ENCODE results near the gene METTL23.
A peak's percentile ranks its signal among the peaks of the same experiment; 100 is the strongest.
"Not testable (repeated sequence)": the region's sequence is repeated elsewhere in the genome, so short reads cannot be mapped to it uniquely, and the experiment has no call there.

Gene METTL23

GRCh38 chr17:76695059-76695831, 31.4 kb upstream of the METTL23 start:
- no peak for DNase-seq

GRCh38 chr17:76696763-76697701, 29.6 kb upstream of the METTL23 start:
- DNase-seq: no peak

DNA sequence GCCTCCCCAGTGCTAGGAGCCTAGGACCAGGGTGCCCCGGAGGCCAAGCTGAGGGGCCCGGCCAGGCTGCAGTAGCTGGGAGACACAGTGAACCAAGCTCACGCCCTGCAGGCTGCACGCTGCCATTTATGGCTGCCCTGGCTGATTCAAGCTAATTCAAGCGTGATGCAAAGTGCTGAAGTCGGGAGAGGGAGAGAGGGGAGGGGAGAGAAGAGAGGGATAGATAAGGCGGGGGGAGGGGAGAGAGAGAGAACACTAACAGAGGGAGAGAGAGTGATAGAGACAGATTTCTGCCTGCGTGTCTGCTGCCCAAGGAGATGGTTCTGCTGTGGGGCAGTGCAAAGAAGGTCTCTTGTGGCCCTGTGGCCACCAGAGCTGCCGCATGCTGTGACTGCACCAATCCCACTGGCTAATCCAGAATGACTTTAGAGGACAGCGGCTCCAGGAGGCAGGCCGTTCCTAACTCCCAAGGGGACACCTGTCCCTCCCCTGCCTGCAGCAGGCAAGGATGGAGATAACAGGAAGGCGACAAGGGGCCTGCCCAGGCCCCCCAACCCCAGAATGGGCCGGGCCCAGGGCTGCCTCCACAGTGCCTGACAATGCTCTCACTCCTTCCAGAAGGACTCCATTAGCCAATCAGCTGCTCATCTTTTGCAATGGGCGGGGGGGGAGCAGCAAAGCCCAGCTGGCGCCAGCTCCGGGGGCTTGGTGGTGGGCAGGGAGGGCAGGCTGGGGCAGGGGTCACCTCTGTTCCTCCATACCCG, 28.8 kb upstream of the METTL23 start:
- peak; percentile 60 for DNase-seq

- DNase-seq: not testable (repeated sequence)
Observed at GRCh38 chr17:76698466-76698977, 28.1 kb upstream of the METTL23 start.

DNA sequence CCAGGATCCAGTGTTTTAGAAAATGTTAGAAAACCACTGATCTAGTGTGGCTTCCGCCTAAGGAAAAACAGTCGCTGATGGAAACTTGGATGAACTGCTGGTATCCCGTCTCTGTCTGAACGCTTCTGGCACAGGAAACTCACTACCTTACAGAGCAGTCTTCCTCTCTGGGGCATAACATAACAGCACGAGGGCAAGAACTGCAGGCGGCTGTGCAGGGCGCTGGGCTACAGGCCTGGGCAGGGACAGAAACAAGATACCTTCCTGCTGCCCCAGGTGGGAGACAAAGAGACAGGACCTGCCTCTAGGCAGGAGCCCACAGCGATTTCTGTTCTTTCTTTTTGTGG, 26.4 kb upstream of the METTL23 start:
- no peak for DNase-seq

DNA sequence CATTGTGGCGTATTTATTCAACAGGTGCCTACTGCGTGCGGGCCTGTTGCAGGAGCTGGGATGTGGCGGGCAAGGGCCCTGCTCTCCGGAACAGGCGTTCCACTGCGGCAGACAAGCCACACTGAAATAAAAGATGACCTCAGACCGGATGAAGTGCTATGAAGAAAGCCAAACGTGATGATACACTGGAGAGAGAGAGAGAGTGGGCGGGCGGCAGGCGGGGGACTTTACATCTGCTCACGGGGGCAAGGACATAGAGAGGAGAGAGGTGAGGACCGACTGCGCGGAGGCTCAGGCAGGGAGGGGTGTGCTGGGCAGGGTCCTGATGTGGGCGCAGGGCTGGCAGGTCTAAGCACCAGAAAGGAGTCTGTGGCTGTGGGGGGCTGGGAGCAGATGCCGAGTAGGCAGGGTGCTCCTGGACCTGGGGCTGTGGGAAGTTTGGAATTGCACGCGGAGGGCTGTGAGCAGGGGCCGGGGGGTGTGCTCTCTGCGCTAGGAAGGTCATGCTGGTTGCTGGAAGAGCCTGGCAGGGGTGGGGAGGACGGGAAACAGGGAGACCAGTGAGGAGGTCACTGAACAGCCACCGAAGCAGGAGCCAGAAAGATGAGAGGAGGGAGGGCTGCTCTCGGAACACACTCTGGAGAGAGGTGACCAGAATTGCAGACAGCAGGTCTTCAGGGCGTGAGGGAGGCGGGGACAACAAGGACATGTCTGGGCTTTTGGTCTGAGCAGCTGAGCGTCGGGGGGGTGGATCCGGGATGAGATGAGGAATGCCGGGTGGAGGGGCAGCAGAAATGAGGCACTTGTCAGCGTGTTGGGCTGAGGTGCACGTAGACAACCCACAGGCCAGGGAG, 25.8 kb upstream of the METTL23 start:
- DNase-seq: peak; percentile 39

DNA sequence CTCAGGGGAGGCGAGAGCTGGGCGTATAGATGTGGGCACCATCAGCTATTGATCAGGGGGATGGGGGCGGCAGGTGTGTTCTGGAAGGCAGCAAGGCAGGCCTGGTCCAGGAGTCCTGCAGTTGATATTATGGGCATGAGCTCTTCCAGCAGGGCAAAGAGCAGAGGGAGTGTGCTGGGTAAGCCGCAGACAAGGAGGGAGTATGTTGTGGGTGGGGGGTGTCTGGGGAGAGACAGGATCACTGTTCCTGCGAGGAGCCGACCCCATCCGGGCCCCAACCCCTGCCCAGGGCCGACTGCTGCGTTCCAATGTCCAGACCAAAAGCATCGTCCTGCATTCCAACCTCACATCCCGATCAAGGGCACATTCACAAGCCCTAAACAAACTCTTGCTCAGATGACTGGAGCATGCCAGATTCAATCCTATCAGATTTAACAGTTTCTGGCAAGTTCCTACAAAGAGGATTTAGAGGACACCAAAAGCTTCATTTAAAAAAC, 25.1 kb upstream of the METTL23 start:
- DNase-seq: no peak

- no peak for DNase-seq
Observed at GRCh38 chr17:76702076-76702475, 24.6 kb upstream of the METTL23 start.

DNA sequence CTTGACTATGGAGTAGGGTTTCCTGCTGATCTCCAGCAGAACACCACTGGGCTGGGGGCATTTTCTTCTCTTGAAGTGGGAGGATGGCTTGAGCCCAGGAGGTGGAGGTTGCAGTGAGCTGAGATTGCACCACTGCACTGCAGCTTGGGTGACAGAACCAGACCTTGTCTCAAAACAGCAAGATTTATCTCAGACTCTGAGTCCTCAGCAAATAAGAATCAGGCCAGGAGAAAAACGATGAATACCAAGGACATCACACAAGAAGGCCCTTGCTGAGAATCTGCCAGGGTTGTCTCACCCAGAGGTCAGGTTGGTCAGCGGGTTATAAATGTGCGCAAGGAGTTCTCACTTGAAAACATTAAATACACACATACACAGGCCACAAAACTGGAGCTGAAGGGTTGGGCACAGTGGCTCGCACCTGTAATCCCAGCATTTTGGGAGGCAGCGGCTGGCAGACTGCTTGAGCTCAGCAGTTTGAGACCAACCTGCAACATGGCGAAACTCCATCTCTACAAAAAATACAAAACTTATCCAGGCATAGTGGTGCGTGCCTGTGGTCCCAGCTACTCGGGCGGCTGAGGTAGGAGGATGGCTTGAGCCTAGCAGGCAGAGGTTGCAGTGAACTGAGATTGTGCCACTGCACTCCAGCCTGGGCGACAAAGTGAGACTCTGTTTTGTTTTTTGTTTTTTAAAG, 23.6 kb upstream of the METTL23 start:
- DNase-seq: no peak

GRCh38 chr17:76704805-76705204, 21.8 kb upstream of the METTL23 start:
- no peak for DNase-seq

DNA sequence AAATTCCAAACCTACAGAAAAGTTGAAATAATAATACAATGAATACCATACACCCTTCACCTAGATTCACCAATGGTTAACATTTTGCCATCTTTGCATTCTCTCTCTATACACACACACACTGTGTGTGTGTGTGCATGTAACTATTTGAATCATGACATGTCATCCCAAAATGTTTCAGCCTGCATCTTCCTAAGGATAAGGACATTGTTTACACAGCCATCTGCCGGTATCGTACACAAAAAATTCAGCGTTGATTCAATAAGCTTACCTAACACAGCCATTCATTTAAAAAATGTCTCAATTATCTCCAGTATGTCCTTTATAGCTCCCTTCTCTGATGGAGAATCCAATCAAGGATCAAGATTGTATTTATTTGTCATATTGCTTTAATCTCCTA, 19.8 kb upstream of the METTL23 start:
- peak; percentile 59 for DNase-seq

- DNase-seq: peak; percentile 99
Observed at GRCh38 chr17:76707985-76708807, 18.4 kb upstream of the METTL23 start.

GRCh38 chr17:76709077-76709950, 17.3 kb upstream of the METTL23 start:
- DNase-seq: peak; percentile 97

DNA sequence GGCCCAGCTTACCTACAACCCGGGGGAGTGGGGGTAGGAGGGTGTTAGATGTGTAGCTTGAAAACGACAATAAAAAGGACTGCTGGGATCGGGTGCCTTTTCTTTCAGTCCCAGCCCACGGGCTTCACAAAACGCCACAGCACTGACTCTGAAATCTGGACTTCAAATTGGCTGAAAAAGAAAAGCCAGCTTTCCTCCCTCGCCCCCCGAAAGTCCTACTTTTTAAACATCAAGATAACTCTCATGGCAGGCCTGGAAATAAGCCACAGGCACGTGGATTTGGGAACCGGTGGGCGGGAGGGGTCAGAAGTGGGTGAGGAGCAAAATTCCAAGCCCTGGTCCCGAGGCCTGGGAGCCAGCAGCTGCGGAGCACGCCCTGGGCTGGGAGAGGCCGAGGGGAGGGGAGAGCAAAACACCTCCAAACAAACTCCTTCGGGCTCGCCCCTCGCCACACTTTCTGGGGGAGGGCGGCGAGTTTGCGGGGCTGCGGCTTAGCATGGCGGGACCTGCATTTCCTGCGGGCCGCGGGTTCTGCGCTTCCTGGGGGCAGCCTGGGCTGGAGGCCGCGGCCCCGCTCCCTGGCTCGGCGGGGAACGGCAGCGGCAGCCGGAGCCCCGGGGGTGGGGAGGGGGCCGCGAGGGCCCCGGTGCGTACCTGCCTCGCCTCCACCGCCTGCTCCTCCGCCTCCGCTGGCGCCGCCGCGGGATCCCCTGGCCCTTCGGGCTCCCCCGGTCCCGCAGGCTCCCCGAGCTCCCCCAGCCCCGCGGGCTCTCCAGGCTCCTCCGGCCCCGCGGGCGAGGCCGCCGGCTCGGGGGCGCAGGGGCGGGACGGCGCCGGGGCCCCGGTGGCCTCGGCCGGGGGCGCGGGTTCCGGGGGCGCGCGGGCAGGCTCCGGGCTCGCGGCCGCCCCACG, 16.4 kb upstream of the METTL23 start:
- peak; percentile 58 for DNase-seq

GRCh38 chr17:76710863-76711611, 15.6 kb upstream of the METTL23 start, which contains the start of gene MXRA7:
MXRA7 (minus strand) TSS chr17:76710965; CDS start chr17:76710946, 19 bp downstream.
- DNase-seq: peak; percentile 98

DNA sequence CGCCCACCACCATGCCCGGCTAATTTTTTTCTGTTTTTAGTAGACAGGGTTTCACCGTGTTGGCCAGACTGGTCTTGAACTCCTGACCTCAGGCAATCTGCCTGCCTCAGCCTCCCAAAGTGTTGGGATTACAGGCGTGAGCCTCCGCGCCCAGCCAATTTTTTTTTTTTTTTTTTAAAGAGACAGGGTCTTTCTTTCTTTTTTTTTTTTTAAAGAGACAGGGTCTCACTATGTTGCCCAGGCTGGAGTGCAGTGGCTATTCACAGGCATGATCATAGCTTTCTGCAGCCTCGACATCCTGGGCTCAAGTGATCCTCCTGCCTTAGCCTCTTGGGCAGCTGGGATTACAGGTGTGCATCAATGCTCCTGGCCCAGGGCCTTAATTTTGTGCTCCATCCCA, 14.3 kb upstream of the METTL23 start:
- not testable (repeated sequence) for DNase-seq

DNA sequence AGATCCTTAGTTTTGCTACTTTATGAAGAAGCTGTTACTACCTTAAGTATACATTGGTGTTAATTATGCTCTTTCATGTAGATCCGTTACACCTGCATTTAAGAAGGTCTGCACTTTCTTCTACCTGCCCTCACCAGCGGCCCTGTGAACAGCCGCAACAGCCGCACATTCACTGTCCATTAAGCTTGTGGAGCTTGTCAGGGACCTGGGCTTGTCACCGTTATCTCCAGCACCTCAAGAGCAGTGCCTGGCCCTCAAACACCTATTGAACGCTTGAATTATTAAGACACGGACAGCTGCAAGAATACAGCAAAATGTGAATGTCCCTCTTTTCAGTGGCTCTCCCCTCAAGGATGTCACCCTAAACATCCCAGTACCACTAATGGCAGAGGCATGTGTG, 12.9 kb upstream of the METTL23 start:
- no peak for DNase-seq
